NCI-H526 (cell line): ENCODE results near the gene SHC3.
"Not testable (repeated sequence)": the region's sequence is repeated elsewhere in the genome, so short reads cannot be mapped to it uniquely, and the experiment has no call there.

Experiments used
- DNase-seq, 2 experiments: peaks; one replicate each; lab custom pipeline; 2025; lab: John Stamatoyannopoulos, UW

The SHC3 gene

GRCh38 chr9:89177944-89178829, at the start of gene SHC3:
TSS of gene SHC3 (minus strand) at chr9:89178818. CDS start at chr9:89178460, 358 bp downstream.
- peak in 1 of 2 experiments; percentile 2 for DNase-seq

GRCh38 chr9:89225991-89226471, 47.4 kb upstream of the SHC3 start:
- DNase-seq, result peak in 1 of 2 experiments; percentile 12

GRCh38 chr9:89225587-89225986, 47.0 kb upstream of the SHC3 start:
- no peak for DNase-seq

- no peak for DNase-seq
Measured at GRCh38 chr9:89225036-89225435, 46.4 kb upstream of the SHC3 start.

GRCh38 chr9:89224633-89225032, 46.0 kb upstream of the SHC3 start:
- DNase-seq, result no peak

GRCh38 chr9:89223396-89223977, 44.9 kb upstream of the SHC3 start:
- peak in 1 of 2 experiments; percentile 3 for DNase-seq

GRCh38 chr9:89219637-89220036, 41.0 kb upstream of the SHC3 start:
- DNase-seq, result no peak

GRCh38 chr9:89218040-89218928, 39.7 kb upstream of the SHC3 start:
- no peak for DNase-seq

- DNase-seq, result no peak
Measured at GRCh38 chr9:89215342-89215741, 36.7 kb upstream of the SHC3 start.

- no peak for DNase-seq
Measured at GRCh38 chr9:89213396-89213880, 34.8 kb upstream of the SHC3 start.

GRCh38 chr9:89212171-89212570, 33.6 kb upstream of the SHC3 start:
- no peak for DNase-seq

GRCh38 chr9:89209311-89209710, 30.7 kb upstream of the SHC3 start:
- DNase-seq, result not testable (repeated sequence)

- no peak for DNase-seq
Measured at GRCh38 chr9:89207026-89207425, 28.4 kb upstream of the SHC3 start.

GRCh38 chr9:89204801-89205200, 26.2 kb upstream of the SHC3 start:
- DNase-seq, result no peak

GRCh38 chr9:89195131-89195797, 16.6 kb upstream of the SHC3 start:
- no peak for DNase-seq

GRCh38 chr9:89194421-89195130, 16.0 kb upstream of the SHC3 start:
- no peak for DNase-seq

- DNase-seq, result no peak
Measured at GRCh38 chr9:89191004-89191403, 12.4 kb upstream of the SHC3 start.

GRCh38 chr9:89189215-89189614, 10.6 kb upstream of the SHC3 start:
- no peak for DNase-seq

- no peak for DNase-seq
Measured at GRCh38 chr9:89187950-89188349, 9.3 kb upstream of the SHC3 start.

- DNase-seq, result no peak
Measured at GRCh38 chr9:89187541-89187940, 8.9 kb upstream of the SHC3 start.

GRCh38 chr9:89186960-89187359, 8.3 kb upstream of the SHC3 start:
- DNase-seq, result no peak
